ENCODE results near the gene BSN.
A peak's percentile ranks its signal among the peaks of the same experiment; 100 is the strongest.

- TF ChIP-seq, protein P1, sequence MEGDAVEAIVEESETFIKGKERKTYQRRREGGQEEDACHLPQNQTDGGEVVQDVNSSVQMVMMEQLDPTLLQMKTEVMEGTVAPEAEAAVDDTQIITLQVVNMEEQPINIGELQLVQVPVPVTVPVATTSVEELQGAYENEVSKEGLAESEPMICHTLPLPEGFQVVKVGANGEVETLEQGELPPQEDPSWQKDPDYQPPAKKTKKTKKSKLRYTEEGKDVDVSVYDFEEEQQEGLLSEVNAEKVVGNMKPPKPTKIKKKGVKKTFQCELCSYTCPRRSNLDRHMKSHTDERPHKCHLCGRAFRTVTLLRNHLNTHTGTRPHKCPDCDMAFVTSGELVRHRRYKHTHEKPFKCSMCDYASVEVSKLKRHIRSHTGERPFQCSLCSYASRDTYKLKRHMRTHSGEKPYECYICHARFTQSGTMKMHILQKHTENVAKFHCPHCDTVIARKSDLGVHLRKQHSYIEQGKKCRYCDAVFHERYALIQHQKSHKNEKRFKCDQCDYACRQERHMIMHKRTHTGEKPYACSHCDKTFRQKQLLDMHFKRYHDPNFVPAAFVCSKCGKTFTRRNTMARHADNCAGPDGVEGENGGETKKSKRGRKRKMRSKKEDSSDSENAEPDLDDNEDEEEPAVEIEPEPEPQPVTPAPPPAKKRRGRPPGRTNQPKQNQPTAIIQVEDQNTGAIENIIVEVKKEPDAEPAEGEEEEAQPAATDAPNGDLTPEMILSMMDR (IDR thresholded peaks at IDR 0.05): peak; percentile 74 to 85 (median 80)
- TF ChIP-seq POLR2A (IDR thresholded peaks at IDR 0.05): no peak
These were observed 149.2 kb downstream of the BSN start for GRCh38 chr3:49703443-49703927.

Measured in body of pancreas (tissue), 4 donors.